ENCODE results near the gene CLCA1. TPM values are rescaled to one million over a fixed set of nuclear protein-coding genes. Genes with fewer than 3 reads are reported as not detected.

CLCA1 gene
- total RNA-seq, 1 experiment from 2014 or later: 0.08 TPM

DNA sequence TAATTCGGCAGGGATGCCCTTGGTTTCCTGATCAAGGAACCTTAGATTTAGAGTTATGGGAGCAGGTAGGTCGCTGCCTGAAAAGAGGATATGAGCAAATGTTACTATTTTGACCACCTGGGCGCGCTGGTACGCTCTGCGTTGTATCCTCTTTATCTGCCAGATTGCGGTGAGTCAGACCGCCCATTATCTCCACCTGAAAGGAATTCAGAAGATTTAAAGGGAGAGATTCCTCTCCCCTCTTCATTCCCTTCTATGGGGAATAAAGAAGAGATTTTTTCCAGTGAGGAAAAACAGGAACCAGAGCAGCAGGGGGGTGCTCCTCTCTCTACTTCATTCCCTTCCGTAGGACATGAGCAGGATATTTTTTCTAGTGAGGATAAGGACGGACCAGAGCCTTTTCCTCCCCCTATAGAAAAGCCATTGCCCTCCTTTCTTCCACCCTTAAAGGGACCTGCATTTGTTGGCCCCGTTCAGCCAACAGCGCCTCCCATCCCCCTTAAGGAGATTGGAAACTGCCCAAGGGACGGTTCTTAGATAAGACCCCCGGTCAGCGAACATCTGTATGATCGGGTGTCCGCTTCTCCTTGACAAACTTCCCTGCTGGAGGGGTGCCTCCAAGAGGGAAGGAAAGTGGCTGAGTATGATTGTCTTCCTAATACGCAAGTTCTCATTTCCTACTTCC lies 34.1 kb downstream of the CLCA1 start:
- H3K36me3 ChIP-seq (ENCODE audit: control insufficient read depth, insufficient read depth, low read length): no peaks in the 10 kb centered on the region
- H3K27ac ChIP-seq (ENCODE audit: low read length): no peak overlapping the region
- ChIA-PET CTCF (interaction anchor here (1.1 kb wide), 1 partner anchor 29 kb away, joined by 3 read pairs; no protein-coding TSS in a partner anchor), POLR2A (no interaction called here)
- ATAC-seq (peak; percentile 30; the same call in 1 of the 2 replicates), DNase-seq (ENCODE audit: low read depth, low spot score) (no peak)
- BruUV-seq (replicated peaks): no TSS peak
- H3K4me1 ChIP-seq (ENCODE audit: control insufficient read depth, insufficient read depth, low read length): peaks cover 4% of the 10 kb centered on the region; the same call in 1 of the 2 replicates
- H3K9me3 ChIP-seq (ENCODE audit: control insufficient read depth, insufficient read depth, low read depth, low read length): no peaks in the 10 kb centered on the region
- intact Hi-C loops (cut with micrococcal nuclease; ENCODE audit: unreplicated experiment): loop anchor here (1.0 kb wide), 1 partner anchor 123 kb away; no protein-coding TSS in a partner anchor
- peaks cover 15% of the 10 kb centered on the region for H3K27me3 ChIP-seq (ENCODE audit: control insufficient read depth, insufficient read depth, low read length)
- in situ Hi-C loops (cut with HindIII; ENCODE audit: low pct_unique_long_range_greater_than_20kb, low sequenced_read_pairs): no loop called here
- peak overlapping the region in 1 of 2 experiments; percentile 16; a peak in 2 of 4 replicates for H3K4me3 ChIP-seq (ENCODE audit: low read depth in 2 of 2, low read length in 2 of 2)
- TF ChIP-seq, protein P1, sequence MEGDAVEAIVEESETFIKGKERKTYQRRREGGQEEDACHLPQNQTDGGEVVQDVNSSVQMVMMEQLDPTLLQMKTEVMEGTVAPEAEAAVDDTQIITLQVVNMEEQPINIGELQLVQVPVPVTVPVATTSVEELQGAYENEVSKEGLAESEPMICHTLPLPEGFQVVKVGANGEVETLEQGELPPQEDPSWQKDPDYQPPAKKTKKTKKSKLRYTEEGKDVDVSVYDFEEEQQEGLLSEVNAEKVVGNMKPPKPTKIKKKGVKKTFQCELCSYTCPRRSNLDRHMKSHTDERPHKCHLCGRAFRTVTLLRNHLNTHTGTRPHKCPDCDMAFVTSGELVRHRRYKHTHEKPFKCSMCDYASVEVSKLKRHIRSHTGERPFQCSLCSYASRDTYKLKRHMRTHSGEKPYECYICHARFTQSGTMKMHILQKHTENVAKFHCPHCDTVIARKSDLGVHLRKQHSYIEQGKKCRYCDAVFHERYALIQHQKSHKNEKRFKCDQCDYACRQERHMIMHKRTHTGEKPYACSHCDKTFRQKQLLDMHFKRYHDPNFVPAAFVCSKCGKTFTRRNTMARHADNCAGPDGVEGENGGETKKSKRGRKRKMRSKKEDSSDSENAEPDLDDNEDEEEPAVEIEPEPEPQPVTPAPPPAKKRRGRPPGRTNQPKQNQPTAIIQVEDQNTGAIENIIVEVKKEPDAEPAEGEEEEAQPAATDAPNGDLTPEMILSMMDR (IDR thresholded peaks at IDR 0.05): no peak
- TF ChIP-seq SIN3A (IDR thresholded peaks at IDR 0.05; ENCODE audit: borderline replicate concordance, insufficient read depth, low read depth, low read length): no peak
- TF ChIP-seq POLR2AphosphoS5 (IDR thresholded peaks at IDR 0.05; ENCODE audit: low read depth, low read length): no peak
- TF ChIP-seq TCF7L2 (IDR thresholded peaks at IDR 0.05; ENCODE audit: low read depth, low read length): no peak
- TF ChIP-seq, protein P2, sequence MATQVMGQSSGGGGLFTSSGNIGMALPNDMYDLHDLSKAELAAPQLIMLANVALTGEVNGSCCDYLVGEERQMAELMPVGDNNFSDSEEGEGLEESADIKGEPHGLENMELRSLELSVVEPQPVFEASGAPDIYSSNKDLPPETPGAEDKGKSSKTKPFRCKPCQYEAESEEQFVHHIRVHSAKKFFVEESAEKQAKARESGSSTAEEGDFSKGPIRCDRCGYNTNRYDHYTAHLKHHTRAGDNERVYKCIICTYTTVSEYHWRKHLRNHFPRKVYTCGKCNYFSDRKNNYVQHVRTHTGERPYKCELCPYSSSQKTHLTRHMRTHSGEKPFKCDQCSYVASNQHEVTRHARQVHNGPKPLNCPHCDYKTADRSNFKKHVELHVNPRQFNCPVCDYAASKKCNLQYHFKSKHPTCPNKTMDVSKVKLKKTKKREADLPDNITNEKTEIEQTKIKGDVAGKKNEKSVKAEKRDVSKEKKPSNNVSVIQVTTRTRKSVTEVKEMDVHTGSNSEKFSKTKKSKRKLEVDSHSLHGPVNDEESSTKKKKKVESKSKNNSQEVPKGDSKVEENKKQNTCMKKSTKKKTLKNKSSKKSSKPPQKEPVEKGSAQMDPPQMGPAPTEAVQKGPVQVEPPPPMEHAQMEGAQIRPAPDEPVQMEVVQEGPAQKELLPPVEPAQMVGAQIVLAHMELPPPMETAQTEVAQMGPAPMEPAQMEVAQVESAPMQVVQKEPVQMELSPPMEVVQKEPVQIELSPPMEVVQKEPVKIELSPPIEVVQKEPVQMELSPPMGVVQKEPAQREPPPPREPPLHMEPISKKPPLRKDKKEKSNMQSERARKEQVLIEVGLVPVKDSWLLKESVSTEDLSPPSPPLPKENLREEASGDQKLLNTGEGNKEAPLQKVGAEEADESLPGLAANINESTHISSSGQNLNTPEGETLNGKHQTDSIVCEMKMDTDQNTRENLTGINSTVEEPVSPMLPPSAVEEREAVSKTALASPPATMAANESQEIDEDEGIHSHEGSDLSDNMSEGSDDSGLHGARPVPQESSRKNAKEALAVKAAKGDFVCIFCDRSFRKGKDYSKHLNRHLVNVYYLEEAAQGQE (IDR thresholded peaks at IDR 0.05; ENCODE audit: insufficient read depth in 1 of 2, low read depth in 2 of 2, low read length in 1 of 2): no peak

DNA sequence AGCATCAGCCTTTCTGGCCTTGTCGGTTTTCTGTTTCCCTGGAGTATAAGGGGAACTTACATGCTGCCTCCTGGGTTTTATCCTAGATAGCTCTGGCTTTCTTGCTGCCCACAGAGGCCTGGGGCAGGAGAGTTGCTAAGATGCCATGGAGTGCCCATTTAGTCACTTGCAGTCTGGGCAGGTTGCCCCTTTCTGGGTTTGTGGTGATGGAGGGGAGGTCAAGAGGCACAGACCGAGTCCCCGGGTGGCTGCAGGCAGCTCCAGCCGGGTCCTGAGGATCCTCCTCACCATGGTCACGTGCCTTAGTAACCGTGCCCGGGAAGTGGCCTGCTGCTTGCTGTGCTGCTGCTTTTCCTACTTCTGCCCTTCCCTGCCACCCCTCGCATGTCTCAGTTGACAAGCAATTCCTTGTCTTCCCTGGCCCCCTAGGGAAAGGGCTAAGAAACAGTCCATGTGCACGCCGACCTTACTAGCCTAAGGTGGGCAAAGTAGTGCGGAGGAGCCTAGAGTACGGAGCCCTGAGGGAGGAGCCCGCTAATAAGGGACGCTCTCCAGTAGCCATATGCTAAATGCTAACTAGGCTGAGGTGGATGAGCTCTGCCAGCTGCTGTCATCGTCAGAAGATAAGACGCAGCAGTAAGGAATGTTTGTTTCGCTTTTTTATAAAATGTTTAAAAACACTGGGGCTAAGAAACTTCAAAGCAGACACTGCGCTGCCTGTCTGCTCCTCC lies 34.8 kb downstream of the CLCA1 start:
- no peak for ATAC-seq
- BruUV-seq (replicated peaks): no TSS peak

More for the DNA sequence above, 34.8 kb downstream of the CLCA1 start:
- H3K4me1 ChIP-seq (ENCODE audit: control insufficient read depth, insufficient read depth, low read length): peaks cover 4% of the 10 kb centered on the region; the same call in 1 of the 2 replicates
- intact Hi-C loops (cut with micrococcal nuclease; ENCODE audit: unreplicated experiment): no loop called here
- no peak overlapping the region for H3K27ac ChIP-seq (ENCODE audit: low read length)
- DNase-seq (ENCODE audit: low read depth, low spot score): no peak
- peaks cover 12% of the 10 kb centered on the region for H3K27me3 ChIP-seq (ENCODE audit: control insufficient read depth, insufficient read depth, low read length)
- no peak overlapping the region for H3K4me3 ChIP-seq (ENCODE audit: low read depth in 2 of 2, low read length in 2 of 2)
- in situ Hi-C loops (cut with HindIII; ENCODE audit: low pct_unique_long_range_greater_than_20kb, low sequenced_read_pairs): no loop called here
- CTCF ChIA-PET: interaction anchor here (0.6 kb wide), 1 partner anchor 411 kb away, joined by 4 read pairs; the partner anchor contains the start of gene SELENOF
- no peaks in the 10 kb centered on the region for H3K9me3 ChIP-seq (ENCODE audit: control insufficient read depth, insufficient read depth, low read depth, low read length)
- no peaks in the 10 kb centered on the region for H3K36me3 ChIP-seq (ENCODE audit: control insufficient read depth, insufficient read depth, low read length)
- TF ChIP-seq POLR2AphosphoS5 (IDR thresholded peaks at IDR 0.05; ENCODE audit: low read depth, low read length) (no peak), SIN3A (IDR thresholded peaks at IDR 0.05; ENCODE audit: borderline replicate concordance, insufficient read depth, low read depth, low read length) (no peak), TCF7L2 (IDR thresholded peaks at IDR 0.05; ENCODE audit: low read depth, low read length) (no peak)
- TF ChIP-seq, protein P1 (IDR thresholded peaks at IDR 0.05): no peak
- TF ChIP-seq, protein P2 (IDR thresholded peaks at IDR 0.05; ENCODE audit: insufficient read depth in 1 of 2, low read depth in 2 of 2, low read length in 1 of 2): no peak
- POLR2A ChIA-PET: no interaction called here
